ENCODE measurements around the gene TMEM134.
"Not testable (repeated sequence)": the region's sequence is repeated elsewhere in the genome, so short reads cannot be mapped to it uniquely, and the experiment has no call there.

The TMEM134 gene

DNA sequence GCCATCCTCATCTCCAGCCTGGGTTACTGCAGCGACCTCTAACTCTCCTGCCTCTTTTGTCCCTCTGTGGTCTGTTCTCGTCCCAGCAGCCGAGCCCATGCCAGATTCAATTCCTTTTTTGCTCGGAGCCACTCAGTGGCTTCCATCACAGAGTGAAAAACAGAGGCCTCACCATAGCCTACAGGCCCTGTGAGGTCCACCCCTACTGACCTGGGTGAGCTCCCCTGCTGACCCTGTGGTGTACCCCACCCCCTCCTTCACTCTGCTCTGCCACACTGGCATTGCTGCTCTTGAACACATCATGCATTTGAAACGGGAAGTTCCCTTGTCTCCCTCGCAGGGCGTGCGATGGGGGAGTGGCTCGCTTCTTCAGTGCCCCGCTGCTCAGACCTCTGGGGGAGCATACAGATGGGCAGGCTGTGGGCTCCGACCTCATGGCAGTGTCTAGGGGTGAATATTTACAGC is 15.8 kb upstream of the TMEM134 start:
- DNase-seq = no peak

GRCh38 chr11:67483831-67484665 is 15.0 kb upstream of the TMEM134 start:
- DNase-seq = no peak

DNA sequence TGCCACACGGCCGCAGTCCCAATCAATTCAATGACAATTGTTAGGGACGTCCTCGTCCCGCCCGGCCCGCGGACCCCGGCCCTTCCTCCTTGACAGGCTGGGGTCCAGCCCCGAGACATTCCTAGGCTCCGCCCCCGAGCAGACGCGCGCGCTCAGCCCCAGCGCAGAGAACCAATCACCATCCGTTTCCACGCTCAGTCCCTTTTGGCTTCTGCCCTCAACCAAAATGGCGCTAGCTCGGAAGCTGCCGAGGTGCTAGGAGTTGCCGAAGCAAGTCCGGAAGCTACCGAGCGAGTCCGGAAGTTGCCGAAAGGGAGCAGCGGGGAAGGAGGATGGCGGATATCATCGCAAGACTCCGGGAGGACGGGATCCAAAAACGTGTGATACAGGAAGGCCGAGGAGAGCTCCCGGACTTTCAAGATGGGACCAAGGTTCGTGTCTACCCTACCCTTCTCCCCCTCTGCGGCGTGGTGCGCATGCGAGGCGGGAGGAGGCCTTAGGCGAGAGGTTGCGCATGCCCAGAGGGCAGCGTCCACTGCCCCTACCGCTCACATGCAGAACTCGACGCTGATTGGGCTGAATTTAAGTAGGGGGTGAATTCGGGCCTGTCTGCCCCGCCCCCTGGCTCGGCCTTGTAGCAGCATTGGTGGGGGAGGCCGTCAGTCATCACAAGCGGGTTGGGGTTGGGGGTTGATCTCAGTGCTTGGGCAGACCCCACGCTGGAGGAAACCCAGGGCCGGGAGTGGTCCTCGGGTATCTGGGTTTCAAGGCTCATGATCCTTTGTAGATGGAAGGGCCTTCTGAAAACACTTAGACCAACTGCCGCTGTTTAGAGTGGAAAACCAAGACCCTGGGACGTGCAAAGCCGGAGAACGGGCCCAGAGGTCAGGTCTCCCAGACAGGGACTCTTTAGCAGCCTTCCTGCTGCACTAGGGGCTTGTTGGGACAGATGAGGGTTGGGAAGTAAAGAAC is 14.1 kb upstream of the TMEM134 start, which contains the start of gene AIP:
AIP (plus strand) TSS at position 200 of the 972 bp plus-strand sequence; CDS start at position 333, 133 bp downstream.
- DNase-seq = peak; percentile 97 to 99

GRCh38 chr11:67482275-67482826 is 13.3 kb upstream of the TMEM134 start:
- DNase-seq = no peak

GRCh38 chr11:67477344-67478050 is 8.4 kb upstream of the TMEM134 start:
- DNase-seq = not testable (repeated sequence)

GRCh38 chr11:67476692-67477091 is 7.6 kb upstream of the TMEM134 start:
- not testable (repeated sequence) for DNase-seq

DNA sequence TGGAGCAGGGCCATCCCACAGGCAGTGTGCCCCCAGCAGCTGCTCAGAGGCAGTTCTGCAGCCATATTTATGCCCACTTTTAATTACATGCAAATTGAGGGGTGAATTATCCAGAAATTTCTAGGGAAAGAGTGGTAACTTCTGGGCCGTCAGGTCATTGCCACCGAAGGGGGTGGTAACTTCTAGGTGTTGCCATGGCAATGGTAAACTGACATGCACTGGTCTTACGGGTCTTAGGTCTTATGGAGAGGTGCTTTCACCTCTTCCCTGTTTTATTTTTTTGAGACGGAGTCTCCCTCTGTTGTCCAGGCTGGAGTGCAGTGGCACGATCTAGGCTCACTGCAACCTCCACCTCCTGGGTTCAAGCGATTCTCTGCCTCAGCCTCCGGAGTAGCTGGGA is 3.8 kb upstream of the TMEM134 start:
- DNase-seq = no peak

GRCh38 chr11:67470337-67471002 is 1.4 kb upstream of the TMEM134 start:
- no peak for DNase-seq

DNA sequence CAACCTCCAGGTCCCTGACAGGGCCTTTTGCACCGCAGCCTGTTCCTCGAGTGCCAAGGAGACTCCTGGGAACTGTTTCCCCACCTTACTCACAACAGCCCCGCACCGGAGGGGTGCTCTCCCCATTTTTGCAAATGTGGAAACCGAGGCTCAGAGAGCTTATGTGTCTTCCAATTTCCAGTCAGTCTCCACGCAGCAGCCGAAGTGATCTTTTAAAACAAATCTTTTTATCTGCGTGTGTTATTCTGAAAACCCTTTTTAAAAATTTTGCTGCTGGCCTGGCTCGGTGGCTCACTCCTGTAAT is 409 bp upstream of the TMEM134 start:
- no peak for DNase-seq

GRCh38 chr11:67468456-67468758 is 644 bp downstream of the TMEM134 start:
- DNase-seq = peak in 1 of 2 experiments; percentile 62

DNA sequence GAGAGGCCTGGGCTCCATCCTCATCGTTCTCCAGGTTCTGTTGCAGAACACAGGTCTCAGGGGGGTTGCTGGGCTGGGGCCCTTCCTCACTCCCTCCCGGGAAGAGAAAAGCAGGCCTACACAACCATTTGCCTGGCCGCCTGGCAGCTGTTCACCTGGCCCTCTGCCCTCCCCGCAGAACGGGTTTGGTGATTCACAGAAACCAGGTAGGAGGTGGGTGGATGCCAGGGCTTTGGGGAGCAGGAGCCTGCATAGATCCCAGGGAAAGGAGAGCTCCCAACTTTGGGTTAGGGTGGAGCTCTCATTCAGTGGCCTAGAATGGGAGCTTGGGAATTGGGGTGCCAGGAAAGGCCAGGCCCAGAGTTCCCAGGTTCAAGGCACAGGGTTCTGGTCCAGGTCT is 995 bp downstream of the TMEM134 start:
- peak in 1 of 2 experiments; percentile 57 for DNase-seq

DNA sequence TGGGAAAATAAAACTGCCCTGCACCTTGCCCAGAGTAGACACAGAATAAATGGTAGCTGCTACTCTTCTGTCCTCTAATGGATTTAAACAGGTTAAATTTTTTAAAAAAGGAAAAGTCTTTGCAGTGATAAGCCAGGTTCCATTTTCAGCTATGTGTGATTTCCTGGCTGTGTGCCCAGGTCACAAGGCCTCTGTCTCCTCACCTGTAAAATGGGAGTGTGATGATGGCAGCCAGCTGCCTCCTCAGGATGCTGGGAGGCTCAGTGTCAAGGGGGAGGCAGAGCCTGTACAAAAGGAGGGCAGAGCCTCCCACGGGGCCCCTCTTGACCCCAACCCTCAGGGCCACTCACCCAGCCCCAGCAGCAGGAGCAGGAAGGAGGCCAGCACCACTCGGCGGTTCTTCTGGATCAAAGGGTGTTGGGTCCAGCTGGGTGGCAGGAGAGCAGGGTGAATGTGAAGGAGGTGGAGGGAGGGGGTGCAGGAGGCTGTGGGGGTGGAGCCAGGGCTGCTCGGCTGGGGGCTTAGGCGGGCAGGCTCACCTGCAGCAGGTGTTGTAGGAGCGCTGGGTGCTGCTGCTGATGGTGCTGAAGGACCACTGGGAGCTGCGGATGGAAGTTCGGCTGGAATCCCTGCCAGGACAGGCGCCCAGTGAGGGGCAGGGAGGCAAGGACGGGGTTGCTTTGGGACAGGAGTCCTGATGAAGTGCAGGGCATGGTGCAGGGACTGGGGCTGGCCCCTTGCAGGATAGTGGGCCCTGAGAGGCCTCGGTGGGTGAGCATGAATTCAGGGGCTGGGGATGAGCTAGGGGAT is 1.9 kb downstream of the TMEM134 start:
- no peak for DNase-seq

DNA sequence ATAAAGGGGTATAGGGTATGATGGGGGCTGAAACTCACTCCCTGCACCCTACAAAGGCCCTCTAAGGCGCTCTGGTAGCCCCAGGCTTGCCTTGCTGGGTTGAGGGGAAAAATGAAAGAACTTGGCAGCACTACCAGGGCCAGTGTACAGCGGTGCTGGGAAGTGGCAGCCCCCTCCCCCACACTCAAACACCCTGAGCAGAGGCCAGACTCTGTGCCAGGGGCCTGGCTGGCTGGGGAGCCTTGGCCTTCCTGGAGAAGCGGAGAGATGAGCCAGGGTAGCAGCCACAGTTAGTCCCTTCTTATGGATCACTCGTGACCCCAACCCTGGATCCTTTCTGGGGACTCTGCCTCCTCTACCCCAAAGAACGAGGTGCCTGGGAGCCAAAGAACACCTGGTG is 2.7 kb downstream of the TMEM134 start:
- no peak for DNase-seq

GRCh38 chr11:67465530-67465929 is 3.5 kb downstream of the TMEM134 start:
- not testable (repeated sequence) for DNase-seq

DNA sequence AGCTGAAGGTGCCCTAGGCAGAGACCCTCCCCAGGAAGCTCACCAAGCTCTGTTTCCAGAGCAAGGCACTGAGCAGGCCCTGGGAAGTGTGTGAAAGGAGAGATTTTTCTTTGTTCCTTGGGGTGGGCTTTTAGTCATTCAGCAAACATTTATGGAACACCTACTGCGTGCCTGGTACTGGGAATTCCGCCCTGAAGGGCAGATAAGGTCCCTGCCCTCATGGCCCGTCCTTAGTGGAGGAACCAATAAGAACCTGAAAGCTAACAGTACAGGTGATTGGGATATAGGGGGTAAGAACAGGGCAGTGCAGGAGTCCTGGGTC is 3.9 kb downstream of the TMEM134 start:
- no peak for DNase-seq

- DNase-seq = peak; percentile 80 to 94
Observed at GRCh38 chr11:67464411-67465188, 4.5 kb downstream of the TMEM134 start.

GRCh38 chr11:67463680-67464410 is 5.2 kb downstream of the TMEM134 start:
- no peak for DNase-seq

DNA sequence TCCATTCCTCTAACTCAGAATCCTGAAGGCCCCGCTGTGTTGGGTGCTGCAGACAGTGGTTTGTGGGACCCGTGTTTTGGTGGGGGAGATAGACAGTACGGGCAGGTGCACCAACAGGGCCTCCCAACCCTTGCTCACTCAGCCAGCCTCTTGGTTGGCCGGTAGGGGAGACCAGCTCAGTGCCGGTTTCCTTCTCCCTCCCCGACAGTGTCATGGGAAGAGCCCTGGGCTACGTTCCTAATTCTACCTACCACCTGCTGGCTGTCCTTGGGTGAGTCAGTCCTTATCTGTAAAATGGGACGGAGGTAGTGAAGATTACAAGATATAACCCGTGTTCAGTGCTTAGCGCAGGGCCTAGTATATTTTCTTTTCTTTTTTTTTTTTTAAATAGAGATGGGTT is 5.9 kb downstream of the TMEM134 start:
- no peak for DNase-seq

DNA sequence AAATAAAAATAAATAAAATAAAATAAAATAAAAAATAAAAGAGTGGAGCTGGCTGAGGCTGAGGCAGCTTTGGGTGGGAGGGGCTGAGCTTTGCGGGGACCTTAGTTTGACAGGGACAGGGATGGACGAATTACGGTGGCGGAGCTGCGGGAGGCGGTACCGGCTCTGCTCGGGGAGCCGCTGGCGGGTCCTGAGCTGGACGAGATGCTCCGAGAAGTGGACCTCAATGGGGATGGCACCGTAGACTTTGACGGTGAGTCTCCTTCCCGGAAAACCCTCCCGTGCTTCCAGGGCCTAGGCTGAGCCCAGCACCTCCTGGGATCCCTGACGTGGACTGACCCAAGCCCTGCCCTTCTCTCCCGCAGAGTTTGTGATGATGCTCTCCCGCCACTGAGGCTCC is 10.8 kb downstream of the TMEM134 start:
- no peak for DNase-seq

- DNase-seq = no peak
Observed at GRCh38 chr11:67457453-67457852, 11.6 kb downstream of the TMEM134 start.

All from NCI-H526 (cell line).